ENCODE data around the gene REP15. TPM values are rescaled to one million over a fixed set of nuclear protein-coding genes. Genes with fewer than 3 reads are reported as not detected.

The REP15 gene
- total and polyA plus RNA-seq, 2 of the 8 experiments (the other 6 are each of a cell fraction or from before 2014, with no cell fraction given), result 0.06 to 0.73 TPM

- Histone ChIP-seq H4K8ac (ENCODE audit: extremely low read depth, insufficient read depth, low read length) (no peak overlapping the region), H3K9ac (replicated peaks in 1 of 4; ENCODE audit: extremely low read depth in 1 of 4, low read depth in 3 of 4, low read length in 3 of 4) (no peak overlapping the region), H4K5ac (ENCODE audit: insufficient read length, low read depth, low read length) (no peak overlapping the region), H3K27ac (ENCODE audit: low read depth, low read length) (no peak overlapping the region), H3K23me2 (ENCODE audit: low read depth, low read length) (no peaks in the 10 kb centered on the region), H2BK15ac (ENCODE audit: low read length) (no peak overlapping the region), H3K14ac (ENCODE audit: insufficient read length) (no peak overlapping the region), H3K4me3 (ENCODE audit: extremely low read depth in 1 of 4, insufficient read depth in 2 of 4, low read depth in 3 of 4, low read length in 4 of 4) (no peak overlapping the region), H3K79me1 (ENCODE audit: low read depth, low read length) (no peaks in the 10 kb centered on the region), H3K9me3 (ENCODE audit: insufficient read depth in 2 of 2, low read depth in 1 of 2, low read length in 1 of 2) (no peaks in the 10 kb centered on the region), H4K91ac (replicated peaks; ENCODE audit: insufficient read length, low read length) (no peak overlapping the region), H3K4me1 (replicated peaks in 1 of 4; ENCODE audit: control insufficient read depth in 3 of 4, insufficient read depth in 4 of 4, low read length in 3 of 4) (no peaks in the 10 kb centered on the region), H3K79me2 (ENCODE audit: control insufficient read depth in 1 of 2, insufficient read depth in 2 of 2, low read length in 2 of 2) (no peaks in the 10 kb centered on the region), H3K27me3 (replicated peaks in 1 of 4; ENCODE audit: control insufficient read depth in 3 of 4, extremely low read depth in 1 of 4, insufficient read depth in 3 of 4, low read length in 3 of 4) (no peaks in the 10 kb centered on the region), H3K4ac (replicated peaks; ENCODE audit: insufficient read length, low read depth, low read length) (no peak overlapping the region), H3K4me2 (ENCODE audit: insufficient read depth in 1 of 2, low read depth in 2 of 2, low read length in 2 of 2) (no peak overlapping the region), H2BK5ac (ENCODE audit: low read depth, low read length) (no peak overlapping the region), H2AFZ (ENCODE audit: low read length) (no peak overlapping the region), H3K18ac (ENCODE audit: extremely low read depth, low read length) (no peak overlapping the region), H3K23ac (ENCODE audit: insufficient read length) (no peak overlapping the region), H2BK12ac (ENCODE audit: low read depth, low read length) (no peak overlapping the region), H2AK5ac (ENCODE audit: low read depth, low read length) (no peak overlapping the region), H2BK20ac (ENCODE audit: low read length) (no peak overlapping the region), H2BK120ac (replicated peaks; ENCODE audit: low read depth, low read length) (no peak overlapping the region), H3K36me3 (ENCODE audit: control insufficient read depth in 2 of 4, insufficient read depth in 4 of 4, low read length in 3 of 4) (peaks cover 0 to 4% (median 3%) of the 10 kb centered on the region in 4 experiments; a peak in 3 of 8 replicates), H4K20me1 (replicated peaks in 1 of 2; ENCODE audit: control insufficient read depth in 1 of 2, insufficient read depth in 2 of 2, low read length in 2 of 2) (peaks cover 0 to 2% of the 10 kb centered on the region in 2 experiments), H3K56ac (replicated peaks; ENCODE audit: insufficient read length, low read depth, low read length) (no peak overlapping the region)
- TF ChIP-seq TAF7 (optimal IDR thresholded peaks at IDR 0.05; ENCODE audit: borderline replicate concordance, low read depth, low read length) (no peak), CTBP2 (IDR thresholded peaks at IDR 0.05; ENCODE audit: borderline replicate concordance, insufficient read depth, insufficient read length, low read length) (no peak)
- no peak for DNase-seq (ENCODE audit: low read depth in 1 of 2, low spot score in 2 of 2)
- FAIRE-seq, result no peak
- ChIA-PET CTCF (ENCODE audit: partially characterized antibody) (interaction anchor here (0.8 kb wide), 1 partner anchor 295 kb away, joined by 3 read pairs; no protein-coding TSS in a partner anchor), POLR2A (ENCODE audit: partially characterized antibody) (no interaction called here)
- 92% methylated on average over 2 of the region's 2 CpGs; no CpG with 5 or more reads in 1 of the 2 experiments for WGBS, 2 experiments (ENCODE audit: extremely low coverage in 1 of 2, insufficient coverage in 1 of 2, insufficient read length in 1 of 2, insufficient replicate concordance in 2 of 2, low coverage in 1 of 2, low lambda C conversion rate in 2 of 2, missing lambda C conversion rate in 1 of 2)
These were observed 2.8 kb upstream of the REP15 start for GRCh38 chr12:27693403-27693802.
